Measurements from ENCODE around the gene SCAP.

Gene SCAP

DNA sequence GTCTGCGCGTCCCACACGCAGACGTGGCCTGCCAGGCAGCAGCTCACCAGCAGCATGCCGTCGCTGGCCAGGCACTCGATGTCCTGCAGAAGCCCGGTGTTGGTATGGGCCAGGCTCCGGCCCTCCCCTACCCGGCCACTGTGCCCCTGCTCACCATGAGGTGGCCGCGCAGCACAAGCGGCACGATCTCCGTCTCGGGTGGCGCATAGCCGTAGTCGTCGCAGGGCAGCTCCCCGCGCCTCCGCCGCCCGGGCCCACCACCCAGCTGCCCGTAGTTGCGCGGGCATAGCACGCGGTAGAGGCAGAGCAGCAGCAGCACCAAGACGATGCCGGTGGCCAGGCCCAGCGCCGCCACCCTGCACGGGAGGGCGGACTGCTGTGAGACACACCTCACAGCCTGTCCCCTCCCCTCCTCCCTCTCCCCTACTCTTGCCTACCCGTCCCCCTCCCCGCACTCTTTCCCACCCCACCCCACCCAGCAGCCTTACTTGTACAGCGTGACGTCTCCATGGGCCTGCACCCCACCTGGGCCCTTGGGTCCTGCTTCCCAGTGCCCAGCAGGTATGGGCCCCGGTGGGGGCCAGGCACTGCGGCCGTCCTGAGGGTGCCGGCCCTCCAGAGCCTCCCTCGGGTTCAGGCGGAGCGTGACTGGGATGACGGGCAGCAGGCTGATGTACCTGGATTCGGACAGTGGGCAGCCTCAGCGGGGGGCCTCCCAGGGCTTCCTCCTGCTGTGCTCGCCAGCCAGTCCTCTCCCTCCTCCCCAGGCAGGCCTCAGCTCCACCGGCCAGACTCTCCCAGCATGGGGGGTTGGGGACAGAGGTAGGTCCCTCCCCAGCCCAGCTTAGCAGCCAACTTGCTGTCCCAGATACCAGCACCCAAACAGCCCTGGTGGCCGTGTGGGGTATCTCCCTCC is 57.3 kb downstream of the SCAP start:
- no peaks in the 10 kb centered on the region for H3K27me3 ChIP-seq
- 0 out of 2 replicates have a peak overlapping the region, but pooled peaks have one; percentile 22 for H3K4me2 ChIP-seq
- no peak overlapping the region for H3K9ac ChIP-seq
- peaks cover 68% of the 10 kb centered on the region for H3K36me3 ChIP-seq
- H3K9me3 ChIP-seq = no peaks in the 10 kb centered on the region
- H3K4me3 ChIP-seq = no peak overlapping the region
- H3K4me1 ChIP-seq = peaks cover 65% of the 10 kb centered on the region
- H4K20me1 ChIP-seq = peaks cover 38% of the 10 kb centered on the region
- no peak for TF ChIP-seq Cebpa-rat (IDR thresholded peaks at IDR 0.05)
- peak overlapping the region; percentile 22; the same call in 1 of the 2 replicates for H3K27ac ChIP-seq

DNA sequence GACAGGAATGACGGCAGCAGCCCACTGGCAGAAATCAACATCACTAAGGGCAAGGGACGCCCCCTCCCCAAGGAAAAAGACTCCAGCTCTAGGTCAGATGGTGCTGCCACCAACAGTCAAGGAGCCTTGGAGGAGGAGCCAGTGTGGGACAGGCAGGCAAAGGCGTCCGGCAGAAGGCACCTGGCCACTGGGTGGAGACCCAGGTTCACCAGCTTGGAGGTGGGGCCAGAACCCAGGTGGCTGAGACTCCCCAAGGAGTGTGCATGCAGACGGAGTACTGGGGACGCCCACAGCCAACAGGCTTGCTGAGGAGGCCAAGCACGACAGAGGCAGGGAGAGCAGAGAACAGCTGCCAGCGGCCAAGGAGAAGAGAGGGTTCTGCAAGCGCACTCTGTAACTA is 59.7 kb downstream of the SCAP start:
- Histone ChIP-seq H3K9ac (no peak overlapping the region), H3K4me1 (peaks cover 59% of the 10 kb centered on the region), H3K36me3 (peaks cover 73% of the 10 kb centered on the region), H4K20me1 (peaks cover 62% of the 10 kb centered on the region), H3K4me3 (no peak overlapping the region), H3K9me3 (no peaks in the 10 kb centered on the region), H3K4me2 (peak overlapping the region; percentile 94), H3K27ac (peak overlapping the region; percentile 76), H3K27me3 (no peaks in the 10 kb centered on the region)
- TF ChIP-seq Cebpa-rat (IDR thresholded peaks at IDR 0.05) = no peak

DNA sequence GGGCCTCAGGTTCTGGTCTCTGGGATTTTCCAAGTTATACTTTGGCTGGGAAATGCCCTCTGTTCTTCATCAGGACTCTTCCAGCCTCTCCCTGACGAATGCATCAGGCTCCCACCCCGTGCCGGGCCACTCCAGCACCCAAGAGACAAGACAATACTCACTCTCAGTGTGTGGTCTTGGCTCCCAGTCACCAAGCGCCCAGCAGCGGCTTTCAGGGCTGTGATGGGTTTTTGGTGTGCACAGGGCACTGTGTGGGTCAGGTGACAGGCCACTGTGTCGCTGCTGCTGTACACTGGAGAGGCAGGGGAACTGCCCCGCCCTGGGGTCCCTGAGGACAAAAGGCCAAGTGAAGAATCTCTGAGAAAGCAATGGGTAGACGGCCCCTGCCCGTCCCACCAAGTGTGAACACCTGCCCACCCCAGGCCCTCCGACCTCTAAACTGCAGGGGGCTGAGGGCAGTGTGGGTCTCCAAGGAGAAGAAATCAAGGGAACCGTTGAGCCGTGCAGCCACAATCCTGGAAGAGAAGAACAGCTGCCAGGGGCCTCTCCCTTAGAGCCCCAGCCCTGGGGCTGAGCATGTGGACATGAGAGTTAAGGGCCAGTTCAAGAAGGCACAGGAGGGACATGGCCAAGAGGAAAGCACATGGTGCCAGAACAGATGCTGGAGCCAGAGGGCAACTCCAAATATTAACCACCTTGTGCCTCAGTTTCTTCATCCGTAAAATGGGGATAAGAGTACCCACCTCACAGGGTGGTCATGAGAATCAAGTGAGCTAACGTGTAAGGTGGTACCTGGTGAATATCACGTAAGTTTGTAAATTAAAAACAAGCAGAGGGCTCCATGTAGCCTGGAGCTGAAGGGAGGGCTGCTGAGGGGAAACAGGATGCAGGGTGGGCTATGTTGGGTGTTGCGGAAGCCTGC is 60.8 kb downstream of the SCAP start:
- TF ChIP-seq Cebpa-rat (IDR thresholded peaks at IDR 0.05) = no peak
- Histone ChIP-seq H3K27me3 (no peaks in the 10 kb centered on the region), H3K4me2 (peak overlapping the region; percentile 94), H3K9me3 (no peaks in the 10 kb centered on the region), H3K9ac (peak overlapping the region; percentile 42; the same call in 1 of the 2 replicates), H3K36me3 (peaks cover 70% of the 10 kb centered on the region), H3K27ac (peak overlapping the region; percentile 76), H3K4me3 (peak overlapping the region; percentile 34; the same call in 1 of the 2 replicates), H4K20me1 (peaks cover 65% of the 10 kb centered on the region), H3K4me1 (peaks cover 53% of the 10 kb centered on the region)

DNA sequence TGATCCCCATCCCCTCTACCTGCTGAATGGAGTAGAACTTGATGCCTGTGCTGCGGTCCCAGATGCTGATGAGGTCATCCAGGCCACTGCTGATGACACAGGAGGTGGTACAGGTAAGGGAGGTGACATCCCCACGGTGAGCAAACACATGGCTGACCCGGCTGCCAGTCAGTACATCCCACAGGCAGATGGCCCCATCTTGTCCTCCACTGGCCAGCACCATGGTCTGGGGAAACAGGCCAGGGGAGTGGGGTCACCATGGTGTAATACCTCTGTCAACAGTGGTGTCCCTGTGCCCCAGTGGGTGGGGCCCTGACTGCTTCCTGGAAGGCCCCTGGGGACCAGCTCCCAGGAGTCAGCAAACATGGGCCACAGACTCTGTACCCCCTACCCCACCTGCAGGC is 61.6 kb downstream of the SCAP start:
- Histone ChIP-seq H3K4me1 (peaks cover 53% of the 10 kb centered on the region), H3K27me3 (no peaks in the 10 kb centered on the region), H3K27ac (peak overlapping the region; percentile 76), H4K20me1 (peaks cover 72% of the 10 kb centered on the region), H3K9me3 (no peaks in the 10 kb centered on the region), H3K9ac (peak overlapping the region; percentile 42; the same call in 1 of the 2 replicates), H3K36me3 (peaks cover 70% of the 10 kb centered on the region), H3K4me2 (peak overlapping the region; percentile 94), H3K4me3 (peak overlapping the region; percentile 34; the same call in 1 of the 2 replicates)
- no peak for TF ChIP-seq Cebpa-rat (IDR thresholded peaks at IDR 0.05)

DNA sequence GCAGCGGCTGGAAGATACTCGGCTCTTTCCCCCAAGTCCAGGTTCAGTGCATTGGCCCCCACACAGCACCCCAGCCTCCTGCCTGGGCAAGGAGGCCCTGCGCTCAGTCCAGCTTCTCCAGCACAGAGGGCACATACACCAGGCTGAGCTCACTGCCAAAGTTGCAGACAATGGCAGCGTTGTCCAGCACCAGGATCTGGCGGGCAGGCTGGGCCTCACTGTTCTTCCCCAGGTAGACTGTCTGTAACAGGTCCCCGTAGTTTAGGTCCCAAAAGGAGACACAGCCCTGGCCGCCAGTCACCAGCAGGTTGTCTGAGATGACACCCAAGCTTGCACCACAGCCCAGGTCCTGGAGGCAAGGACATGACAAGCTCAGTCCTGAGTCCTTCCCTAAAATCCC is 62.0 kb downstream of the SCAP start:
- no peak for TF ChIP-seq Cebpa-rat (IDR thresholded peaks at IDR 0.05)
- peaks cover 70% of the 10 kb centered on the region for H3K36me3 ChIP-seq
- peak overlapping the region; percentile 76; the same call in 1 of the 2 replicates for H3K27ac ChIP-seq
- H4K20me1 ChIP-seq = peaks cover 76% of the 10 kb centered on the region
- no peak overlapping the region for H3K4me3 ChIP-seq
- peaks cover 53% of the 10 kb centered on the region for H3K4me1 ChIP-seq
- no peaks in the 10 kb centered on the region for H3K27me3 ChIP-seq
- H3K9me3 ChIP-seq = no peaks in the 10 kb centered on the region
- no peak overlapping the region for H3K9ac ChIP-seq
- H3K4me2 ChIP-seq = peak overlapping the region; percentile 94

DNA sequence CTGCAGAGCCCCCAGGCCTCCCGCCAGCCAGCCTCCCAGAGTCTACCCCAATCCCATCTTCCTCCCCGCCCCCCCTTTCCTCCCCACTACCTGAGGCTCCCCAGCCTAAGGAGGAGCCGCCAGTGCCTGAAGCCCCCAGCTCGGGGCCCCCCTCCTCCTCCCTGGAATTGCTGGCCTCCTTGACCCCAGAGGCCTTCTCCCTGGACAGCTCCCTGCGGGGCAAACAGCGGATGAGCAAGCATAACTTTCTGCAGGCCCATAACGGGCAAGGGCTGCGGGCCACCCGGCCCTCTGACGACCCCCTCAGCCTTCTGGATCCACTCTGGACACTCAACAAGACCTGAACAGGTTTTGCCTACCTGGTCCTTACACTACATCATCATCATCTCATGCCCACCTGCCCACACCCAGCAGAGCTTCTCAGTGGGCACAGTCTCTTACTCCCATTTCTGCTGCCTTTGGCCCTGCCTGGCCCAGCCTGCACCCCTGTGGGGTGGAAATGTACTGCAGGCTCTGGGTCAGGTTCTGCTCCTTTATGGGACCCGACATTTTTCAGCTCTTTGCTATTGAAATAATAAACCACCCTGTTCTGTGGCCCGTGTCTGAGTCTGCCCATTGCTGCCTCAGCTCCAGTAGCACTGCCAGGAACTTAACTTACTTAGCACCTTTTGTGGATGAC is 62.8 kb downstream of the SCAP start:
- Histone ChIP-seq H3K27me3 (no peaks in the 10 kb centered on the region), H4K20me1 (peaks cover 84% of the 10 kb centered on the region), H3K27ac (0 out of 2 replicates have a peak overlapping the region, but pooled peaks have one; percentile 6), H3K36me3 (peaks cover 70% of the 10 kb centered on the region), H3K4me1 (peaks cover 50% of the 10 kb centered on the region), H3K4me3 (no peak overlapping the region), H3K9ac (no peak overlapping the region), H3K9me3 (no peaks in the 10 kb centered on the region), H3K4me2 (peak overlapping the region; percentile 94; the same call in 1 of the 2 replicates)
- TF ChIP-seq Cebpa-rat (IDR thresholded peaks at IDR 0.05) = no peak

DNA sequence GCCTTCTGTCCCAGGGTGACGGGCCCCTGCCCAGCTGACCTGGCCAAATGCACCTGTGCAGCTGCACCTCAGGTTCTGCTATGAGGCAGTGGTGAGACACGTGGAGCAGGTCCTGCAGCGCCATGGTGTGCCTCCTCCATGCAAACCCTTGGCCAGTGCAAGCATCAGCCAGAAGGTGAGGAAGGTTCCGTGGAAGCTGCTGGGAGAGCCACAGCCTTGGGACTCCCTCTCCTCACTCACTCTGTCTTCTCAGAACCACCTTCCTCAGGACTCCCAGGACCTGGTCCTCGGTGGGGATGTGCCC is 63.3 kb downstream of the SCAP start:
- Histone ChIP-seq H3K4me2 (no peak overlapping the region), H3K9ac (no peak overlapping the region), H3K27me3 (no peaks in the 10 kb centered on the region), H3K4me3 (no peak overlapping the region), H3K9me3 (no peaks in the 10 kb centered on the region), H3K4me1 (peaks cover 47% of the 10 kb centered on the region), H3K36me3 (peaks cover 75% of the 10 kb centered on the region), H3K27ac (no peak overlapping the region), H4K20me1 (peaks cover 87% of the 10 kb centered on the region)
- TF ChIP-seq Cebpa-rat (IDR thresholded peaks at IDR 0.05) = no peak

DNA sequence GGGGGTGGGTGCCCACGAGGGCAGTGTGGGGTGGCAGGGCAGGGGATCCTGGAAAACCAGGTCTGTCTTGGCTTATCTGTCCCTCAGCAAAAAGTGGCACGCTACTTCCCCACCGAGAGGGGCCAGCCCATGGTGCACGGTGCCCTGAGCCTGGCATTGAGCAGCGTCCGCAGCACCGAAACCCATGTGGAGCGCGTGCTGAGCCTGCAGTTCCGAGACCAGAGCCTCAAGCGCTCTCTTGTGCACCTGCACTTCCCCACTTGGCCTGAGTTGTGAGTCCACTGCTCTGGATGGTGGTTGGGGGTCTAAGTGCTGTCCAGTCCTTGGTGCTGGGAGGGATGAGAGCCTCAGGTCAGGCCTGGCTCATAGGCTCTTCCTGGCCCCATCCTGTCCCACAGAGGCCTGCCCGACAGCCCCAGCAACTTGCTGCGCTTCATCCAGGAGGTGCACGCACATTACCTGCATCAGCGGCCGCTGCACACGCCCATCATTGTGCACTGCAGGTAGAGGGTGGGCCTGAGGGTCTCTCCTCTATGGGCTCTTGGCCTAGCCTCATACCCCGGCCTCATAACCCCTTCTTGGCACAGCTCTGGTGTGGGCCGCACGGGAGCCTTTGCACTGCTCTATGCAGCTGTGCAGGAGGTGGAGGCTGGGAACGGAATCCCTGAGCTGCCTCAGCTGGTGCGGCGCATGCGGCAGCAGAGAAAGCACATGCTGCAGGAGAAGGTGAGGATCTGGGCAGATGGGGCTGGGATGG is 63.9 kb downstream of the SCAP start:
- Histone ChIP-seq H3K27ac (no peak overlapping the region), H3K27me3 (no peaks in the 10 kb centered on the region), H3K4me2 (no peak overlapping the region), H3K4me3 (no peak overlapping the region), H4K20me1 (peaks cover 87% of the 10 kb centered on the region), H3K9me3 (no peaks in the 10 kb centered on the region), H3K36me3 (peaks cover 75% of the 10 kb centered on the region), H3K9ac (no peak overlapping the region), H3K4me1 (peaks cover 45% of the 10 kb centered on the region)
- TF ChIP-seq Cebpa-rat (IDR thresholded peaks at IDR 0.05) = no peak

Measured in BLaER1 (cell line).